HG03439 (cell line): Measurements from ENCODE around the gene CCDC57.

Experiments
- ATAC-seq: cut with Tn5 transposase; IDR thresholded peaks from one replicate; pipeline ENCODE4 v1.9.1; 2021; ENCODE audit warnings: mild to moderate bottlenecking, moderate library complexity; ENCODE audit not compliant: unreplicated experiment

Gene CCDC57

GRCh38 chr17:82055023-82055964, 157.3 kb downstream of the CCDC57 start:
- ATAC-seq: no peak

DNA sequence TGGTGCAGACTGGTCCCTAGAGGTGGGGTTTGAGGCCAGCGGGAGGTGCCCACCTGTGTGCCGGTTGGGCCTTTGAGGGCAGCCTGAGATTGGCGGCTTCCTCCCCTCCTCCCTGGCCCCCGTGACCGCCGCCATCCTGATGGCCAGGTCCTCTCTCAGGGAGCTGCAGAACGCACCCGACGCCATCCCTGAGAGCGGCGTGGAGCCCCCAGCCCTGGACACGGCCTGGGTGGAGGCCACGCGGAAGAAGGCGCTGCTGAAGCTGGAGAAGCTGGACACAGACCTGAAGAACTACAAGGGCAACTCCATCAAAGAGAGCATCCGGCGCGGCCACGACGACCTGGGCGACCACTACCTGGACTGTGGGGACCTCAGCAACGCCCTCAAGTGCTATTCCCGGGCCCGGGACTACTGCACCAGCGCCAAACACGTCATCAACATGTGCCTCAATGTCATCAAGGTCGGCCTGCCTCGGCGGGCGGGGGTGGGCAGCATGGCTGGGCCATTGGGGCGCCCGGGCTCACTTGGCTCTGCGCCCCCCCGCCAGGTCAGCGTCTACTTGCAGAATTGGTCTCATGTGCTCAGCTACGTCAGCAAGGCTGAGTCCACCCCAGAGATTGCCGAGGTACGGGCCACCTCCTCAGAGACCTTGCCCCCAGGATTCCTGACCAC, 158.2 kb downstream of the CCDC57 start:
- ATAC-seq: no peak

DNA sequence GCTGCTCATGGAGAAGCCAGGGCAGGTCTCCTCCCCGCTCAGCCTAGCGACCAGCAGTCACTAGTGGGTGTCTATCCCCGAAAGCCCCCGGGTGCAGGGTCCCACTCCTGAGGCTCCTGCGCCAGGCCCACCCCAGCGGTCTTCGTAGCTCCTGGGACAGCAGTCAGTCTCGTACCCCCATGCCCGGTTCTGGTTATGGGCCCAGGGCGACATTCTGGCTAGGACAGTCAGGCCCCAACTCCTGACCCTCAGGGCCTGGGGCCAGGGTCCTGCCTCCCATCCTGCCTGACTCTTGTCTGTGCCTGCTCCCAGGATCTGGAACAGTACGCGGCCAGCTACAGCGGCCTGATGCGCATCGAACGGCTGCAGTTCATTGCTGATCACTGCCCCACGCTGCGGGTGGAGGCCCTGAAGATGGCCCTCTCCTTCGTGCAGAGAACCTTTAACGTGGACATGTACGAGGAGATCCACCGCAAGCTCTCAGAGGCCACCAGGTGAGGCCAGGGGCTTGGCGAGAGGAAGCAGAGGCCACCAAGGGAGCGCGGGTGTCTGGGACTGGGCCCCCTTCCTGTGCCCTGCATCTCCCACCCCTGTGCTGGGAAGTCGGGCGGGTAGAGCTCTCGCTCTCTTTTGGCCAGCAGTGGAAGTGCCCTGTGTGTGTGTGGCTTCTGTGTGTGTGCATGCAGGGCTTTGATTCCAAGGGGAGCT, 158.9 kb downstream of the CCDC57 start:
- no peak for ATAC-seq

GRCh38 chr17:82053130-82053529, 159.5 kb downstream of the CCDC57 start:
- ATAC-seq: no peak

GRCh38 chr17:82052638-82053059, 160.0 kb downstream of the CCDC57 start:
- no peak for ATAC-seq

DNA sequence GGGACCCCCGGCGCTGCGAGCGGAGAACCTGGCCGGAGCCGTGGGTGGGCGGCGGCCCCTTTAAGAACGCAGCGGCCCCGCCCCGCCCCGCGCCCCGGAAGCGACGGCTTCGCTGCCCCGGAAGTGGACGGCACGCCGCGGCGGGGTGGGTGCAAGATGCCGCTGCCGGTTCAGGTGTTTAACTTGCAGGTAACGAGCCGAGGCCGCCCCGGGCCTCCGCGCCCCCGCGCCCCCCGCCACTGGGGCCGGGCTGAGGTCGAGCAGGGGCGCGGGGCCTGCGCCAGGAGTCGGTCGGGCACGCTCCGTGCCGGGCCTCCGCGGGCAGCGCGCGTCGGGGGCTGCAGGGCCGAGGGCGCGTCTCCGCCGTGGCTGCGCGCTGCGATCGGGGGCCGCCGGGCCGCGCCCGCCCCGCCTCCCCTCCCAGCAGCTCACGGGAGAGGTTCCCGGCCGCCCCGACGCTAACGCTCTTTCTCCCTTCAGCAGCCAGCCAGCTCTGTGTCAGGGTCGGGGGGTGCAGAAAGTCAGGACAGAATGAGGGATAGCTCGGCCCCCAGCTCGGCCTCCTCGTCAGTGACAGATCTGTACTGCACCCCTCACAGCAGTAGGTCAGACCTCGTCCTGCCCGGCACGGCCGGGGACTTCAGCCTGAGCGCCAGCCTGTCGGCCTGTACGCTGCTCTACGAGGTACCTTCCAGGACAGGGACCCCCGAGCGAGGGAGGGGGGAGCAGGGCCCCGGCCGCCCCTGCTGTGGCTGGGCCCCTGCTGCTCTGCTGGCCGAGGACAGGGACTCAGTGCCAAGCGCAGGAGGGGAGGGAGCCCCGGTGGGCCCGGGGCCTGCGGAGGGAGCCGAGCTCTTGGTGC, 160.6 kb downstream of the CCDC57 start, which contains the start of the genes GPS1 and RFNG:
TSS of gene GPS1 (plus strand) at position 123 of the 862 bp plus-strand sequence. CDS start at position 157, 34 bp downstream.
TSS of gene RFNG (minus strand) at position 36 of the 862 bp plus-strand sequence. CDS start 45 bp downstream, outside the sequence.
- no peak for ATAC-seq
